ENCODE data around the gene MAN2A2.

Gene MAN2A2

GRCh38 chr15:90929246-90930019, 26.3 kb downstream of the MAN2A2 start:
- TF ChIP-seq ZNF565 (CRISPR knock-in tag; conservative IDR thresholded peaks at IDR 0.05; ENCODE audit: low read depth) (no peak), TCF4 (CRISPR knock-in tag; IDR thresholded peaks at IDR 0.05; ENCODE audit: borderline replicate concordance) (no peak), ZNF70 (CRISPR knock-in tag; IDR thresholded peaks at IDR 0.05) (no peak), PPARA (CRISPR knock-in tag; IDR thresholded peaks at IDR 0.05; ENCODE audit: borderline replicate concordance) (no peak), ZFP30 (CRISPR knock-in tag; IDR thresholded peaks at IDR 0.05) (no peak), TOX (CRISPR knock-in tag; IDR thresholded peaks at IDR 0.05; ENCODE audit: borderline replicate concordance) (no peak), ISL1 (CRISPR knock-in tag; IDR thresholded peaks at IDR 0.05) (no peak), ESRRG (CRISPR knock-in tag; IDR thresholded peaks at IDR 0.05) (no peak), CSDC2 (CRISPR knock-in tag; IDR thresholded peaks at IDR 0.05) (no peak), ARNTL (CRISPR knock-in tag; IDR thresholded peaks at IDR 0.05; ENCODE audit: borderline replicate concordance, low read depth) (no peak), POU6F1 (CRISPR knock-in tag; IDR thresholded peaks at IDR 0.05; ENCODE audit: borderline replicate concordance, low read depth) (no peak), BACH2 (CRISPR knock-in tag; IDR thresholded peaks at IDR 0.05; ENCODE audit: borderline replicate concordance) (no peak), PATZ1 (CRISPR knock-in tag; IDR thresholded peaks at IDR 0.05; ENCODE audit: borderline replicate concordance) (no peak), ZC3H10 (CRISPR knock-in tag; IDR thresholded peaks at IDR 0.05) (no peak), CSRNP3 (CRISPR knock-in tag; IDR thresholded peaks at IDR 0.05) (no peak), OSR1 (CRISPR knock-in tag; IDR thresholded peaks at IDR 0.05) (no peak), ZNF8 (CRISPR knock-in tag; IDR thresholded peaks at IDR 0.05) (no peak), RARB (CRISPR knock-in tag; IDR thresholded peaks at IDR 0.05) (no peak)
- ATAC-seq: no peak

- TF ChIP-seq CSDC2 (CRISPR knock-in tag; IDR thresholded peaks at IDR 0.05) (no peak), ZNF8 (CRISPR knock-in tag; IDR thresholded peaks at IDR 0.05) (no peak), TSHZ2 (CRISPR knock-in tag; IDR thresholded peaks at IDR 0.05) (no peak), ESRRG (CRISPR knock-in tag; IDR thresholded peaks at IDR 0.05) (no peak), OSR1 (CRISPR knock-in tag; IDR thresholded peaks at IDR 0.05) (no peak), ZNF70 (CRISPR knock-in tag; IDR thresholded peaks at IDR 0.05) (no peak), CSRNP3 (CRISPR knock-in tag; IDR thresholded peaks at IDR 0.05) (no peak), GLIS3 (CRISPR knock-in tag; IDR thresholded peaks at IDR 0.05) (no peak), ISL1 (CRISPR knock-in tag; IDR thresholded peaks at IDR 0.05) (no peak), TOX (CRISPR knock-in tag; IDR thresholded peaks at IDR 0.05; ENCODE audit: borderline replicate concordance) (no peak), CREB5 (CRISPR knock-in tag; IDR thresholded peaks at IDR 0.05; ENCODE audit: low read depth) (no peak), ZNF565 (CRISPR knock-in tag; conservative IDR thresholded peaks at IDR 0.05; ENCODE audit: low read depth) (no peak), ARNTL (CRISPR knock-in tag; IDR thresholded peaks at IDR 0.05; ENCODE audit: borderline replicate concordance, low read depth) (no peak), ZFP3 (CRISPR knock-in tag; IDR thresholded peaks at IDR 0.05) (no peak), ZC3H10 (CRISPR knock-in tag; IDR thresholded peaks at IDR 0.05) (no peak), BACH2 (CRISPR knock-in tag; IDR thresholded peaks at IDR 0.05; ENCODE audit: borderline replicate concordance) (no peak), SNAI2 (CRISPR knock-in tag; IDR thresholded peaks at IDR 0.05) (no peak), POU6F1 (CRISPR knock-in tag; IDR thresholded peaks at IDR 0.05; ENCODE audit: borderline replicate concordance, low read depth) (no peak), PPARA (CRISPR knock-in tag; IDR thresholded peaks at IDR 0.05; ENCODE audit: borderline replicate concordance) (no peak), ZFP30 (CRISPR knock-in tag; IDR thresholded peaks at IDR 0.05) (no peak)
- ATAC-seq: no peak
These were observed 27.9 kb downstream of the MAN2A2 start for GRCh38 chr15:90930861-90931574.

Data from SK-N-SH treated with all-trans-retinoic acid at 6 μM for 48 hours (cell line).